Stromal cell of bone marrow (primary cell): ENCODE data around the gene IGF2BP2.

Experiments
- DNase-seq: peaks from one replicate; pipeline ENCODE4 v3.0.0-alpha.2; 2012; ENCODE audit warnings: low read depth

IGF2BP2 gene

DNA sequence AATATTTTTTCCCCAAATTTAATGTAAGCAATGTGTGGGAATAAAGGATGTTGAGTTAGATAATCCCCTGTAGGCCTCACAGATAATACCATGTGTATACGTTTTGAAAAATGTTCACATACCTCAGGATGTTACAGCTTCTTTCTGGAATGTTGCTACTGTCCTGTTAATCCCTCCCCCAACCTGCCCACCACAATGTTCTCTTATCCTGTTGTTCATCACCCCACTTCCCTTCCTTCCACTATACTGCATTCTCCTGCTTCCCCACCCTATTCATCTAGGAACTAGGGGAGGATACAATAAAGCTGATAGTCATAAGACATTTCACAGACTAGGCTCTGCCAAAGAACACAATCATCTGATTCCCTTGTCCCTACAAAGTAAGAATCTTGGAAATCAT is 92.1 kb downstream of the IGF2BP2 start:
- peak; percentile 38 for DNase-seq

DNA sequence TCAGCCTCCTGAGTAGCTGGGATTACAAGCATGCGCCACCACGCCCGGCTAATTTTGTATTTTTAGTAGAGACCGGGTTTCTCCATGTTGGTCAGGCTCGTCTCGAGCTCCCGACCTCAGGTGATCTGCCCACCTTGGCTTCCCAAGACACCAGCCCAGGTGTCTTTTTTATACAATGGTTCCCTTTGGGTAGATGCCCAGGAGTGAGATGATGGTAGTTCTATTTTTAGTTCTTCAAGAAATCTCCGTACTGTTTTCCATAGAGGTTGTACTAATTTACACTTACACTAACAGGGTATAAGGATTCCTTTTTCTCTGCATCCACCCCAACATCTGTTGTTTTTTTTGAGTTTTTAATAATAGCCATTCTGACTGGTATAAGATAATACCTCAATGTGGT is 94.3 kb downstream of the IGF2BP2 start:
- DNase-seq = no peak

GRCh38 chr3:185729337-185730055 is 95.3 kb downstream of the IGF2BP2 start:
- DNase-seq = peak; percentile 88

DNA sequence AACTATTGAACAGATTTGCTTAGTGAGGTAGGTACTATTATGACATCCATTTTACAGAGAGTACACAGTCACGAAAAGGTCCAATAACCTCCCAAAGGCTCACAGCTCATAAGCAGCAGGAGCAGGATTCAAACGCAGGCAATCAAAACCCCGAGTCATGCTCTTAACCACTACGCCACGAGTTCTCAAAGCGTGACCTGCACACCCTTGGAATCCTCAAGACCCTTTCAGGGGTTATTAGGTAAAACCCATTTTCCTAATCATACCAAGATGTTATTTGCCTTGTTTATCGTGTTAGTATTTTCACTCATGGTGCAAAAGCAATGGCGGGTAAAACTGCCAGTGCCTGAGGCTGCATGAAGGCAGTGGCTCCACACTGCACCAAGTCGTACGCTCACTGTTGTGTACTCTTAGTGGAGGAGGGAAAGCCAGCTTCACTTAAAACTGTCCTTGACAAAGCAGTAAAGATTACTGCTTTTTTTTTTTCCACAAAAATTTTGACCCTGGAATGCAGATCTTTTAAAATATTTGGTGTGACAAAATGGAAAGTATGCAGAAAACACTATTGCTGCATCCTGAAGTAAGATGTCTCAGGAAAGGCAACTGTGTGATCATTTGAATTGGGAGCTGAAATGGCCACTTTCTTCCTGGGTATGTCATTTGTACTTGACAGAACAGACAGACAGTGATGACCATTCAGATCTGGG is 96.1 kb downstream of the IGF2BP2 start:
- DNase-seq = no peak

GRCh38 chr3:185727873-185728272 is 97.0 kb downstream of the IGF2BP2 start:
- DNase-seq = no peak

GRCh38 chr3:185726254-185726967 is 98.4 kb downstream of the IGF2BP2 start:
- DNase-seq = no peak

GRCh38 chr3:185724761-185725160 is 100.1 kb downstream of the IGF2BP2 start:
- DNase-seq = no peak

GRCh38 chr3:185724251-185724650 is 100.6 kb downstream of the IGF2BP2 start:
- no peak for DNase-seq

GRCh38 chr3:185722881-185723280 is 102.0 kb downstream of the IGF2BP2 start:
- no peak for DNase-seq

DNA sequence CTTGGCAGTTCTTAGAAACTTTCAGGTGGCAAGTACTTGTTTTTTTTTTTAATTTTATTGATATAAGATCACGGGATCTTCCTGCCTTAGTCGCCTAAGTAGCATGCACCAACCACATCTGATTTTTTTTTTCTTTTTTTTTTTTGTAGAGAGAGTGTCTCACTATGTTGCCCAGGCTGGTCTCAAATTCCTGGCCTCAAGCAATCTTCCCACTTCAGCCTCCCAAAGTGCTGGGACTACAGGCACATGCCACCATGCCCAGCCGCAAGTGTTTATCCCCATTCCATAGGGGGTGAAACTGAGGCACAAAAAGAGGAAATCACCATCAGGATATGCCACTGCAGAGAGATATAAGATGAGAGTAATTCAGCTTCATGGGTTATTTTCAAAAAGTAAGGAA is 102.9 kb downstream of the IGF2BP2 start:
- DNase-seq = no peak

DNA sequence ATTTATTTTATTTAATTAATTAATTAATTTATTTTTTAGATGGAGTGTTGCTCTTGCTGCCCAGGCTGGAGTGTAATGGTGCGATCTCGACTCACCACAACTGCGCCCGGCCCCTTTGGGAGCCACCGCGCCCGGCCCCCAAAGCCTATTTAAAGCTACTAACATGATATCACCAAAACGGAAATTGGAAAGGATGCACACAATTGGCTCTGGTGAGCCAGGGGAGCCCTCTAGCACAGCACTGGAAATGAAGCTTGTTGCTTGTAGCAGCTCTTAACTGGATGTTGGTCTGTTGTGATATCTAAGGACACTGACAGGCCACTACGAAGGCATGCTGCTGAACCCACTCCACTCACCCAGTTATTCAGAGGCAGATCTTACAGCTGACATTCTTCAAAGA is 104.5 kb downstream of the IGF2BP2 start:
- DNase-seq = no peak

- DNase-seq = no peak
Observed at GRCh38 chr3:185718736-185719593, 105.9 kb downstream of the IGF2BP2 start.

GRCh38 chr3:185717627-185718402 is 107.0 kb downstream of the IGF2BP2 start:
- DNase-seq = no peak

GRCh38 chr3:185717121-185717520 is 107.7 kb downstream of the IGF2BP2 start:
- peak; percentile 66 for DNase-seq

DNA sequence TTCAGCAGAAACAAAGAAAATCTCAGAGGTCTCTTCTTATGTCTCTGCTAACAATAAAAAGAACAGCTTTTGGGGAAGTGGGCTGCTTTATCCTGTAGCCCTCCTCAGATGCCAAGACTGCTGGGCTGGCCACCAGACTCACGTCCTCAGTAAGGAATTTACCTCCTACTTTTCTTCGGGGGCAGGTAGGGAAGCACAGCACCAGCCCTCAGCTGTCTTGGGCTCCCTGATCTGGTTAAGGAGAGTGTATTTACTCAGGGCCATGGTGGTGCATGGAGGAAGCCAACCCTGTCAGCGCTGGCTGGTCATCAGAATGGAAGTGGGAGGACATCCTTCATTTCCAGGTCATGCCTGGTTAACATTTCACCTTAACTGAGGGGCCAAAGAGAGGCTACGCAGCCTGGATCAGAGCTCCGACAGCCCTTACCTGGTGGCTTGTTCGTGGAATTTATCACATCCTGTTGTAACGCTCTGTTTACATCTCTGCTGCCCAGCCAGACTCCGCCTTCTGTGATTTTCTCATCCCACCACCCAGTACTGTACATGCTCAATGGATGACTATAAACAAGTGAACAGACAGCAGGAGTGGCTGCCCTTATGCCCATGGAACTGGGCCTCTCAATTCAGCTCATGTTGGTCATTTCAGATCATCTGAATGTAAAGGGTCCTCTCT is 108.3 kb downstream of the IGF2BP2 start:
- DNase-seq = no peak

GRCh38 chr3:185715091-185715490 is 109.8 kb downstream of the IGF2BP2 start:
- no peak for DNase-seq

DNA sequence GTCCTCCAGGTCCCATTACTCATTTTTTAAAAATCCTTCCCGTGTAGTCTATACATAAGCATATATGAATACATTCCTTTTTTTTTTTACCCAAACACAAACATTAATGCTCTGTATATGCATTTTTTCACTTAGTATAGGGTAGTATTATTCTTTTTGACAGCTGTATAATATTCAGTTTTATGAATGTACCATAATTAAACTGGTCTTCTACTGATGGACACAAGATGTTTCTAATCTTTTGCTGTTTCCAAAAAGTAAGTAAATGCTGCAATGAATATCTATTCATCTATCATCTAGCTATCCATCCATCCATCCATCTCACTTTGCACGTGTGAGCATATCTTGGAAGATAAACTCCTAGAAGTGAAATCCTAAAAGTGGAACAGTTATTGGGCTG is 110.8 kb downstream of the IGF2BP2 start:
- no peak for DNase-seq

- DNase-seq = no peak
Observed at GRCh38 chr3:185713015-185713414, 111.8 kb downstream of the IGF2BP2 start.

GRCh38 chr3:185712337-185712736 is 112.5 kb downstream of the IGF2BP2 start:
- DNase-seq = no peak

GRCh38 chr3:185711255-185711870 is 113.5 kb downstream of the IGF2BP2 start:
- no peak for DNase-seq
